C4-2B (cell line): Measurements from ENCODE around the gene TTC16.

Source experiments
- ZFX ChIP-seq: fragments of 450-650 bp; IDR thresholded peaks from 2 replicates; pipeline ENCODE4 v1.6.1; 2017
- TF ChIP-seq, protein P1 (sequence below): fragments of 450-650 bp; conservative IDR thresholded peaks from 2 replicates; pipeline ENCODE4 v1.5.1; 2017; ENCODE audit warnings: mild to moderate bottlenecking

DNA sequence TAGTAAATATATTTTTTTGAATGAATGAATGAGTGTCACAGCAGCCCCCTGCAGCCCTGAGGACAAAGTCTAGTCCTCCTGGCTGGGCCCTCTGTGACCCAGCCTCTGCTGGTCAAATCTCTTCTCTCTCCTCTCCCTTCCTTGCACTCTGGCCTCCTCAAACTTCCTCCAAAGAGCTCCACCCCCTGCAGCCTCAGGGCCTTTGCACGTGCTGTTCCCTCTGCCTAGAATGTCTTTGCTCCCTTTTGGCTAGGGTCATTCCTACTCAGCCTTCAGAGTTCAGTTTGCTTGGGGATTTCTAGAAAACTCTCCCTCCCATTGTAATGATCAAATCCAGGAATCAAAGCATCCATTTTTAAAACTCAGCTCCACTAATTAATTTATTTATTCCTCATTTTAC, 49.5 kb downstream of the TTC16 start:
- TF ChIP-seq, protein P1, sequence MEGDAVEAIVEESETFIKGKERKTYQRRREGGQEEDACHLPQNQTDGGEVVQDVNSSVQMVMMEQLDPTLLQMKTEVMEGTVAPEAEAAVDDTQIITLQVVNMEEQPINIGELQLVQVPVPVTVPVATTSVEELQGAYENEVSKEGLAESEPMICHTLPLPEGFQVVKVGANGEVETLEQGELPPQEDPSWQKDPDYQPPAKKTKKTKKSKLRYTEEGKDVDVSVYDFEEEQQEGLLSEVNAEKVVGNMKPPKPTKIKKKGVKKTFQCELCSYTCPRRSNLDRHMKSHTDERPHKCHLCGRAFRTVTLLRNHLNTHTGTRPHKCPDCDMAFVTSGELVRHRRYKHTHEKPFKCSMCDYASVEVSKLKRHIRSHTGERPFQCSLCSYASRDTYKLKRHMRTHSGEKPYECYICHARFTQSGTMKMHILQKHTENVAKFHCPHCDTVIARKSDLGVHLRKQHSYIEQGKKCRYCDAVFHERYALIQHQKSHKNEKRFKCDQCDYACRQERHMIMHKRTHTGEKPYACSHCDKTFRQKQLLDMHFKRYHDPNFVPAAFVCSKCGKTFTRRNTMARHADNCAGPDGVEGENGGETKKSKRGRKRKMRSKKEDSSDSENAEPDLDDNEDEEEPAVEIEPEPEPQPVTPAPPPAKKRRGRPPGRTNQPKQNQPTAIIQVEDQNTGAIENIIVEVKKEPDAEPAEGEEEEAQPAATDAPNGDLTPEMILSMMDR = no peak
- no peak for TF ChIP-seq ZFX
